Colonic mucosa (tissue), 4 donors: ENCODE data around the gene C1R. TPM values are rescaled to one million over a fixed set of nuclear protein-coding genes. Genes with fewer than 3 reads are reported as not detected.
"Not testable (repeated sequence)": the region's sequence is repeated elsewhere in the genome, so short reads cannot be mapped to it uniquely, and the experiment has no call there.

ENCODE experiments used
- DNase-seq: peaks from one replicate; pipeline ENCODE4 v3.0.0-alpha.2; 2020
- H3K27ac ChIP-seq: fragments of 200-600 bp; one replicate; pipeline ENCODE4 v1.8.0; 2021
- H3K27me3 ChIP-seq: fragments of 200-600 bp; one replicate; pipeline ENCODE4 v1.8.0; 2021
- H3K36me3 ChIP-seq: fragments of 200-600 bp; one replicate; pipeline ENCODE4 v1.8.0; 2021
- H3K4me1 ChIP-seq: fragments of 200-600 bp; one replicate; pipeline ENCODE4 v1.8.0; 2021; ENCODE audit warnings: mild to moderate bottlenecking
- H3K4me3 ChIP-seq: fragments of 200-600 bp; one replicate; pipeline ENCODE4 v1.8.0; 2021
- H3K9ac ChIP-seq, 2 donors: one replicate each; pipeline ENCODE4 v1.7.0; 2013; ENCODE audit warnings: control low read depth in 2 of 2, low read depth in 2 of 2, low read length in 2 of 2
- H3K9me3 ChIP-seq: fragments of 200-600 bp; one replicate; pipeline ENCODE4 v1.8.0; 2021
- intact Hi-C: fragments of 100-400 bp; cut with DNase I; formaldehyde crosslinking; loops from one replicate; pipeline ENCODE4 v1.14.1; 2022
- total RNA-seq, 2 donors: library from RNA; stranded (reverse); fragmentation: NEBNext Ultra II Directional in 1 of 2; extraction: Animal tissue kit (Norgen Biotek cat#: 25700) in 1 of 2; gene quantifications; one replicate each; pipeline ENCODE4 v1.2.1, GENCODE V29; 2021
- TF ChIP-seq, protein P1 (sequence below): fragments of 200-600 bp; IDR thresholded peaks from one replicate; pipeline ENCODE4 v1.8.0; 2022; ENCODE audit warnings: antibody characterized with exemption, mild to moderate bottlenecking
- donor health status: healthy.
- donor health status: DM: no; HTN: no; CAD: no.
- donor health status: DM: no; HTN: no; CAD: no.

The C1R gene
- total RNA-seq, 2 donors from 2014 or later, result 40.1 to 104 TPM

GRCh38 chr12:7110661-7111060 is 18.4 kb upstream of the C1R start:
- Histone ChIP-seq H3K9ac (no peak overlapping the region), H3K4me1 (peaks cover 6% of the 10 kb centered on the region)
- intact Hi-C loops, result no loop called here

GRCh38 chr12:7109572-7109920 is 17.3 kb upstream of the C1R start:
- Histone ChIP-seq H3K4me1 (peaks cover 6% of the 10 kb centered on the region), H3K27me3 (no peaks in the 10 kb centered on the region), H3K9ac (peak overlapping the region; percentile 19 to 93), H3K27ac (peak overlapping the region; percentile 96), H3K36me3 (peaks cover 3% of the 10 kb centered on the region), H3K4me3 (peak overlapping the region; percentile 61), H3K9me3 (no peaks in the 10 kb centered on the region)
- no peak for DNase-seq
- intact Hi-C loops, result no loop called here
- TF ChIP-seq, protein P1, sequence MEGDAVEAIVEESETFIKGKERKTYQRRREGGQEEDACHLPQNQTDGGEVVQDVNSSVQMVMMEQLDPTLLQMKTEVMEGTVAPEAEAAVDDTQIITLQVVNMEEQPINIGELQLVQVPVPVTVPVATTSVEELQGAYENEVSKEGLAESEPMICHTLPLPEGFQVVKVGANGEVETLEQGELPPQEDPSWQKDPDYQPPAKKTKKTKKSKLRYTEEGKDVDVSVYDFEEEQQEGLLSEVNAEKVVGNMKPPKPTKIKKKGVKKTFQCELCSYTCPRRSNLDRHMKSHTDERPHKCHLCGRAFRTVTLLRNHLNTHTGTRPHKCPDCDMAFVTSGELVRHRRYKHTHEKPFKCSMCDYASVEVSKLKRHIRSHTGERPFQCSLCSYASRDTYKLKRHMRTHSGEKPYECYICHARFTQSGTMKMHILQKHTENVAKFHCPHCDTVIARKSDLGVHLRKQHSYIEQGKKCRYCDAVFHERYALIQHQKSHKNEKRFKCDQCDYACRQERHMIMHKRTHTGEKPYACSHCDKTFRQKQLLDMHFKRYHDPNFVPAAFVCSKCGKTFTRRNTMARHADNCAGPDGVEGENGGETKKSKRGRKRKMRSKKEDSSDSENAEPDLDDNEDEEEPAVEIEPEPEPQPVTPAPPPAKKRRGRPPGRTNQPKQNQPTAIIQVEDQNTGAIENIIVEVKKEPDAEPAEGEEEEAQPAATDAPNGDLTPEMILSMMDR, result no peak

More at GRCh38 chr12:7110661-7111060, 18.4 kb upstream of the C1R start:
- Histone ChIP-seq H3K9me3 (no peaks in the 10 kb centered on the region), H3K4me3 (no peak overlapping the region), H3K27me3 (no peaks in the 10 kb centered on the region), H3K27ac (no peak overlapping the region), H3K36me3 (no peaks in the 10 kb centered on the region)
- DNase-seq, result no peak
- TF ChIP-seq, protein P1, result no peak

DNA sequence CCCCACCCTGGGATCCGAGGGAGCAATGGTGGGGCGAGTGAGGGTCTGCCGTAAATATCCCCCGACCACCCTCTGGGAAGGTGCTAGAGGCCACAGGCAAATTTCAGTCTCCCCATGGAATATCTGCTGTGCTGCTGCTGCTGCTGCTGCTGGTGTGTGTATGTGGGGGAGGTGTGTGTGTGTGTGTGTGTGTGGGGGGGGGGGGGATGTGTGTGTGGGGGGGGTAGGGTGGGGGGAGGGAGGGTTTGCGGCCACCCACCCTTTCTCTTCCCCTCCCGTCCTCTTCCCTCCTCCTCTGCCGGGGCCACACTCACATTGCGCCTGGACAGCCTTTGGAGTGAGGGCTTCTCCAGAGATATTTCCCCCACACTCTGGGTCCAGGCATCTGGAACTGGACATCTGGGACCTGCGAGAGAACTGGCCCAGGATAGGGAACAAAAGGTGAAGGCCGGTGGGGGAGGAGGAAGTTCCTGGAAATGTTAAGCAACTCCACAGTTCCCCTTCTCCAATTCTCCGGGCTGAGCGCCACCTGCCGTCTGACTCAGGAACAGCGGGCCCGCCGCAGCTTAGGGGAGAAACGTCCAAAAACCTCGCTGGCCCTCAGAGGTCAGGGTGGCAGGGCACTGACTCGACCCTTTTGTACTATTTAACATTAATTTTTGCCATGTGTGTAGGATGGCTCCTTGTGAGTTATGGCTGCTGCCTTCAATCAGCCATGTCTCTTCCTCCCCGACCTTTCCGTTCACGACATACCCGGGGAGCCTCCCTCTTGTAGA is 16.7 kb upstream of the C1R start, which contains the start of gene C1RL:
Gene C1RL (minus strand): TSS at position 419 of the 776 bp plus-strand sequence. CDS start 34 bp downstream, at position 385.
- H3K9me3 ChIP-seq, result no peaks in the 10 kb centered on the region
- H3K27me3 ChIP-seq, result no peaks in the 10 kb centered on the region
- intact Hi-C loops, result no loop called here
- H3K4me3 ChIP-seq, result peak within 1 kb of the TSS; percentile 61
- H3K36me3 ChIP-seq, result peaks cover 3% of the 10 kb centered on the region
- peak within 1 kb of the TSS; percentile 96 for H3K27ac ChIP-seq
- peak within 1 kb of the TSS; percentile 82 to 93 for H3K9ac ChIP-seq
- TF ChIP-seq, protein P1, result peak; percentile 98
- DNase-seq, result peak; percentile 96
- H3K4me1 ChIP-seq, result peaks cover 6% of the 10 kb centered on the region

GRCh38 chr12:7108003-7108795 is 16.0 kb upstream of the C1R start:
- TF ChIP-seq, protein P1, result no peak
- peaks cover 6% of the 10 kb centered on the region for H3K4me1 ChIP-seq
- peaks cover 3% of the 10 kb centered on the region for H3K36me3 ChIP-seq
- intact Hi-C loops, result no loop called here
- DNase-seq, result peak; percentile 80
- no peaks in the 10 kb centered on the region for H3K27me3 ChIP-seq
- peak overlapping the region; percentile 61 for H3K4me3 ChIP-seq
- H3K9ac ChIP-seq, result peak overlapping the region; percentile 82 to 93
- peak overlapping the region; percentile 96 for H3K27ac ChIP-seq
- no peaks in the 10 kb centered on the region for H3K9me3 ChIP-seq

DNA sequence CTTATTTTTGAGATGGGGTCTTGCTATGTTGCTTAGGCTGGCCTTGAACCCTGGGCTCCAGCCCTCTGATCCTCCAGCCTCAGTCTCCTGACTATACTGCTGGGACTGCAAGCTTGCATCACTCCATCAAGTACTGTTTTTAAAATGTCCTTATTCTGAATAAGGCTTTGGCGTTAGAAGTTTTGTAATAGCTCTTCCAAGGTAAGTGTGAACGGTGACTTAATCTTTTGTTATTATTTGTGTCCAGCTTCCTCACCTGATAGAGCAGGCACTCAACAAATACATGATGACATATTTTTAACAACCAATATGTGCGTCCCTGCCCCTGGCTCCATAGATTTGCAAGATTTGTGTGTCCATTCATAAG is 15.4 kb upstream of the C1R start:
- H3K4me3 ChIP-seq, result peak overlapping the region; percentile 61
- TF ChIP-seq, protein P1, result no peak
- intact Hi-C loops, result no loop called here
- no peaks in the 10 kb centered on the region for H3K27me3 ChIP-seq
- H3K36me3 ChIP-seq, result peaks cover 3% of the 10 kb centered on the region
- peak overlapping the region; percentile 82 to 93 for H3K9ac ChIP-seq
- no peaks in the 10 kb centered on the region for H3K9me3 ChIP-seq
- H3K4me1 ChIP-seq, result peaks cover 6% of the 10 kb centered on the region
- peak overlapping the region; percentile 96 for H3K27ac ChIP-seq
- DNase-seq, result no peak

GRCh38 chr12:7107181-7107580 is 14.9 kb upstream of the C1R start:
- H3K27me3 ChIP-seq, DNase-seq, intact Hi-C loops, H3K4me3 ChIP-seq, H3K36me3 ChIP-seq, H3K9me3 ChIP-seq, H3K4me1 ChIP-seq, H3K9ac ChIP-seq: not testable (repeated sequence)
- peak overlapping the region; percentile 96 for H3K27ac ChIP-seq
